NB4 (cell line): ENCODE results near the gene PLEKHF1.

Experiments
- POLR2A ChIP-seq: IDR thresholded peaks from 2 replicates; pipeline ENCODE4 v1.6.1; 2011; ENCODE audit warnings: mild to moderate bottlenecking; ENCODE audit not compliant: insufficient read length; ENCODE audit errors: extremely low read depth
- TF ChIP-seq, protein P1 (sequence below): IDR thresholded peaks from one replicate; pipeline ENCODE4 v1.5.1; 2012; ENCODE audit warnings: low read depth, low read length
- TF ChIP-seq, protein P2 (sequence below): IDR thresholded peaks from 2 replicates; pipeline ENCODE4 v1.6.1; 2011; ENCODE audit warnings: low read depth, low read length

DNA sequence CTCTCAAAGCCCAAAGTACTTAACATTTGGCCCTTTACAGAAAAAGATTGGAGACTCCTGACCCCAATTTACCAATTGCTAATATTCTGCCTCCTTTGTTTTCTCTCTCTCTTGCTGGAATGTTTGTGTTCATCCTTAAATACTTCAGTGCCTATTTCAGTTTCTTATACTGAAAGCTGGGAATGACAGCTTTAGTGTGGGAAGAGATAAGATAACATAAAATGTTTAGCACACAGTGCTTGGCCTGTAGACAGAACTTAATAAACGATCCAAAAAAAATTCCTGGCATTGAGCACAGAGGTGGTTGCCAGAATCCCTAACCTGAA is 3.0 kb upstream of the PLEKHF1 start:
- TF ChIP-seq, protein P1, sequence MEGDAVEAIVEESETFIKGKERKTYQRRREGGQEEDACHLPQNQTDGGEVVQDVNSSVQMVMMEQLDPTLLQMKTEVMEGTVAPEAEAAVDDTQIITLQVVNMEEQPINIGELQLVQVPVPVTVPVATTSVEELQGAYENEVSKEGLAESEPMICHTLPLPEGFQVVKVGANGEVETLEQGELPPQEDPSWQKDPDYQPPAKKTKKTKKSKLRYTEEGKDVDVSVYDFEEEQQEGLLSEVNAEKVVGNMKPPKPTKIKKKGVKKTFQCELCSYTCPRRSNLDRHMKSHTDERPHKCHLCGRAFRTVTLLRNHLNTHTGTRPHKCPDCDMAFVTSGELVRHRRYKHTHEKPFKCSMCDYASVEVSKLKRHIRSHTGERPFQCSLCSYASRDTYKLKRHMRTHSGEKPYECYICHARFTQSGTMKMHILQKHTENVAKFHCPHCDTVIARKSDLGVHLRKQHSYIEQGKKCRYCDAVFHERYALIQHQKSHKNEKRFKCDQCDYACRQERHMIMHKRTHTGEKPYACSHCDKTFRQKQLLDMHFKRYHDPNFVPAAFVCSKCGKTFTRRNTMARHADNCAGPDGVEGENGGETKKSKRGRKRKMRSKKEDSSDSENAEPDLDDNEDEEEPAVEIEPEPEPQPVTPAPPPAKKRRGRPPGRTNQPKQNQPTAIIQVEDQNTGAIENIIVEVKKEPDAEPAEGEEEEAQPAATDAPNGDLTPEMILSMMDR: no peak
- no peak for TF ChIP-seq POLR2A
- TF ChIP-seq, protein P2, sequence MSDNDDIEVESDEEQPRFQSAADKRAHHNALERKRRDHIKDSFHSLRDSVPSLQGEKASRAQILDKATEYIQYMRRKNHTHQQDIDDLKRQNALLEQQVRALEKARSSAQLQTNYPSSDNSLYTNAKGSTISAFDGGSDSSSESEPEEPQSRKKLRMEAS: no peak
